Kidney (tissue), 14 donors: ENCODE data around the gene LUC7L. TPM values are rescaled to one million over a fixed set of nuclear protein-coding genes. Genes with fewer than 3 reads are reported as not detected.
A peak's percentile ranks its signal among the peaks of the same experiment; 100 is the strongest.

ENCODE experiments used
- DNase-seq, 5 donors: peaks; one replicate each; pipeline ENCODE4 v3.0.0-alpha.2; 2013 to 2020
- FAIRE-seq: peaks from 2 replicates; lab custom pipeline; 2012; peaks lifted over from hg19 to GRCh38; lab: Jason Lieb, UNC
- H3K27ac ChIP-seq, 2 donors: one replicate each; pipeline ENCODE4 v1.7.0; 2013; ENCODE audit warnings: low read depth in 2 of 2, low read length in 2 of 2, inconsistent platforms in 1 of 2
- H3K27me3 ChIP-seq: one replicate; pipeline ENCODE4 v1.7.1; 2013; ENCODE audit warnings: low read length, inconsistent platforms; ENCODE audit not compliant: control insufficient read depth, insufficient read depth
- H3K36me3 ChIP-seq, 3 donors: one replicate each; pipeline versions ENCODE4 v1.7.0 to v1.7.1; 2013; ENCODE audit warnings: low read length in 3 of 3, control low read depth in 1 of 3, inconsistent platforms in 1 of 3; ENCODE audit not compliant: insufficient read depth in 3 of 3, control insufficient read depth in 2 of 3
- H3K4me1 ChIP-seq, 3 donors: one replicate each; pipeline versions ENCODE4 v1.7.0 to v1.7.1; 2013; ENCODE audit warnings: low read length in 3 of 3, inconsistent platforms in 1 of 3, low read depth in 1 of 3; ENCODE audit not compliant: control insufficient read depth in 2 of 3, insufficient read depth in 2 of 3
- H3K4me3 ChIP-seq, 3 donors: one replicate each; pipeline versions ENCODE4 v1.7.0 to v1.8.1; 2013; ENCODE audit warnings: low read length in 3 of 3, control low read depth in 1 of 3, inconsistent platforms in 1 of 3
- H3K9ac ChIP-seq, 3 donors: one replicate each; pipeline versions ENCODE4 v1.7.0 to v1.7.1; 2013; ENCODE audit warnings: low read length in 3 of 3, control low read depth in 1 of 3, inconsistent platforms in 1 of 3
- H3K9me3 ChIP-seq, 3 donors: one replicate each; pipeline versions ENCODE4 v1.7.0 to v1.7.1; 2013; ENCODE audit warnings: low read length in 3 of 3, control low read depth in 1 of 3, inconsistent platforms in 1 of 3; ENCODE audit not compliant: control insufficient read depth in 2 of 3, insufficient read depth in 1 of 3
- CTCF ChIP-seq: IDR thresholded peaks from 3 replicates; pipeline ENCODE4 v1.5.1; 2012; ENCODE audit warnings: mild to moderate bottlenecking, moderate library complexity, borderline replicate concordance; ENCODE audit not compliant: insufficient read depth; ENCODE audit errors: extremely low read depth
- intact Hi-C: fragments of 100-400 bp; cut with DNase I; formaldehyde crosslinking; loops from one replicate; pipeline ENCODE4 v1.11.1; 2022
- polyA plus RNA-seq: library from polyadenylated mRNA; stranded (reverse); fragments of 350-450 nt; fragmentation: Illumina TruSeq; extraction: RNeasy Lipid Tissue Mini Kit (QIAGEN cat#74804); gene quantifications from one replicate; pipeline ENCODE4 v1.2.3, GENCODE V29; 2014; ENCODE audit warnings: low read depth, low replicate concordance; ENCODE audit not compliant: insufficient read depth
- total RNA-seq: library from RNA; stranded (reverse); fragmentation: NEBNext Ultra II Directional; extraction: Animal tissue kit (Norgen Biotek cat#: 25700); gene quantifications from one replicate; pipeline ENCODE4 v1.2.1, GENCODE V29; 2021
- donor health status: control.
- donor health status: control.
- donor health status: control.
- donor health status: control.
- donor health status: control.
- donor health status: DM: yes; HTN: yes; CAD: no.
- donor health status: Normal renal cell carcinoma (clear cell type).

Gene LUC7L
- total and polyA plus RNA-seq, 2 donors from 2014 or later = 56.3 to 72.0 TPM

DNA sequence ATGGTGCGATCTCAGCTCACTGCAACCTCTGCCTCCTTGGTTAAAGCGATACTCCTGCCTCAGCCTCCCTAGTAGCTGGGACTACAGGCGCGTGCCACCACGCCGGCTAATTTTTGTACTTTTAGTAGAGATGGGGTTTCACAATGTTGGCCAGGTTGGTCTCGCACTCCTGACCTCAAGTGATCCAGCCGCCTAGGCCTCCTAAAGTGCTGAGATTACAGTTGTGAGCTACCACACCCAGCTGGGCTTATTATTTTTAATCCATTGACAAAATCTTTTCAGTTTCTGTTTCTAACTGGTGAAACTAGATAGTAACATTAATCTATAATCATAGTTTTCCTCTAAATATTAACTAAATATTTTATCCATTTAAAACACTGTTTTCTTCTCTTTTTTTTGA lies 11.3 kb upstream of the LUC7L start:
- no peak for TF ChIP-seq CTCF
- DNase-seq (peak in 1 of 5 donors; percentile 22), FAIRE-seq (no peak)
- H3K9me3 ChIP-seq = no peaks in the 10 kb centered on the region
- intact Hi-C loops = no loop called here
- no peaks in the 10 kb centered on the region for H3K36me3 ChIP-seq
- no peak overlapping the region for H3K4me3 ChIP-seq
- H3K4me1 ChIP-seq = peaks cover 0 to 4% (median 0%) of the 10 kb centered on the region in 3 donors
- H3K9ac ChIP-seq = no peak overlapping the region
- H3K27me3 ChIP-seq = no peaks in the 10 kb centered on the region
- no peak overlapping the region for H3K27ac ChIP-seq

DNA sequence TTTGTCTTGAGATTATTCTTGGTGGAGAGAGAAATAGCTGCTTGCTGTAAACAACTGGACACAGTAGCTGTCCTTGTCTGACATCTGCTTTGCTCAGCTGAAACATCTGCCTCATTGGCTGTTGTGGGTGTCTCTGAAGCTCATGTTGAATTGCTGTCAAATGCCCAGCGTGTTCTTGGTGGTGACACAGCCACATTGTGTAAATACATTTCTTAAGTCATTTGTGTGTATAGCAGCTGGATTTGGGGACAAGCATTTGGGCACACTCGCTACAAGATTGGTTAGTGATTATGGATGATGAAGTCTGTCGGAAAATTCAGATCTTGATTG lies 10.7 kb upstream of the LUC7L start:
- FAIRE-seq (no peak), DNase-seq (no peak)
- Histone ChIP-seq H3K4me1 (peaks cover 0 to 4% (median 0%) of the 10 kb centered on the region in 3 donors), H3K9ac (no peak overlapping the region), H3K36me3 (no peaks in the 10 kb centered on the region), H3K9me3 (no peaks in the 10 kb centered on the region), H3K27me3 (no peaks in the 10 kb centered on the region), H3K27ac (no peak overlapping the region), H3K4me3 (no peak overlapping the region)
- TF ChIP-seq CTCF = no peak
- intact Hi-C loops = no loop called here

- Histone ChIP-seq H3K9me3 (no peaks in the 10 kb centered on the region), H3K4me1 (no peaks in the 10 kb centered on the region), H3K9ac (peak within 1 kb of the TSS; percentile 80 to 99 (median 98)), H3K27me3 (no peaks in the 10 kb centered on the region), H3K4me3 (peak within 1 kb of the TSS; percentile 95 to 100 (median 99)), H3K36me3 (no peaks in the 10 kb centered on the region), H3K27ac (peak within 1 kb of the TSS; percentile 95 to 97)
- peak; percentile 95 to 98 (median 97) for DNase-seq
- no peak for FAIRE-seq
- intact Hi-C loops = no loop called here
- TF ChIP-seq CTCF = peak; percentile 34
Observed at GRCh38 chr16:234468-235305, 5.4 kb upstream of the LUC7L start, which contains the start of gene FAM234A. FAM234A (plus strand) TSS chr16:234821; CDS start chr16:254414, 19,593 bp downstream.
